Activated CD4-positive, CD25-positive, alpha-beta regulatory T cell treated with anti-CD3 and anti-CD28 coated beads, Interleukin-2, amount 50 U/mL, for 72 hours (primary cell): ENCODE data around the gene SIN3B.

ENCODE experiments used
- DNase-seq: peaks from one replicate; pipeline ENCODE4 v3.0.0; 2021

The SIN3B gene

DNA sequence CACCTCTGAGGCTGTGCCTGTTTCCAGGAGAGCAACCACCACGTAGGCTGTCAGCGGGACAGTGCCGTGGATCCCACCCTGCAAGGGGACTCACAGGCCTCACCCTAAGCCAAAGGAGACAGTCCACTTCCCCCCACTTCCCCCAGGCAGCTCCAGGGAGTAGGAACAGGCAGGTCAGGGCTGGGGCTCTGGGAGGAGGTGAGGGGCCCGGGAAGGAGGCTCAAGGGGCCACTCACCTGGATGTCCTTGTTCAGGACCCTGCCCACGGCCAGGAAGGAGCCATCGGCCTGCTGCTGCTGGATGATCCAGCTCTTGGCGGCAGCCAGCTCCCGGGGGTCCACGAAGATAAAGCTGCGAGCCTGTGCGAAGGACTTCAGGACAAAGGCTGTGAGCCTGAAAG is 85.2 kb downstream of the SIN3B start:
- no peak for DNase-seq

DNA sequence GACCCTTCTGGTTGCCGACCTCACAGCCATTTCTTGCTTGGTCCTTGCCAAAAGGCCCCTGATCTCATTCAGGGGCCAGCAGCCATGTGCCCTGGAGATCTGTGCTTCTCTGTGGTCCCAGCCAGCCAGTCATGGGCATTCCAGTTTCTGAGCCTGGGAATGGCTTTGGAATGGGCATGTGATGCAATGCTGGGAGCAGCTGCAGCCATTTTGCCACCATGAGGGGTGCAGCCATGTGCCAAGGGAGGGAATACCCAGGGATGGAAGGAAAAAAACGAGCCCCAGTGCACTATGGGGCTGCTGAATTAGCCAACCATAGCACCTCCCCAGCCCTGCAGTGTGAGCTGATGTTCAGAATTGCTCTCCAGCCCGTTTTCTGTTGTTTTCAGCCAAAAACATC is 85.9 kb downstream of the SIN3B start:
- DNase-seq: no peak

DNA sequence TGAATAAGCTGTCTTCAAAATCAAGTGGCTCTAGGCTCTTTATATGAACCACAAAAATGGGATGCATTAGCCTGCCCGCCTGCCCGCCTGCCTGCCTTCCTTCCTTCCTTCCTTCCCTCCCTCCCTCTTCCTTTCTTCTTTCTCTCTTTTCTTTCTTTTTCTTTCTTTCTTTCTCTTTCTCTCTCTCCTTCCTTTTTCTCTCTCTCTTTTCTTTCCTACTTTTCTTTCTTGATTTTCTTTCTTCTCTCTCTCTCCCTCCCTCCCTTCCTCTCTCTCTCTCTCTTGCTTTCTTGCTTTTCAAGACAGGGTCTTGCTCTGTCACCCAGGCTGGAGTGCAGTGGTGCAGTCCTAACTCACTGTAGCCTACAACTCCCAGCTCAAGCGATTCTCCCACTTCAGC is 86.5 kb downstream of the SIN3B start:
- no peak for DNase-seq

DNA sequence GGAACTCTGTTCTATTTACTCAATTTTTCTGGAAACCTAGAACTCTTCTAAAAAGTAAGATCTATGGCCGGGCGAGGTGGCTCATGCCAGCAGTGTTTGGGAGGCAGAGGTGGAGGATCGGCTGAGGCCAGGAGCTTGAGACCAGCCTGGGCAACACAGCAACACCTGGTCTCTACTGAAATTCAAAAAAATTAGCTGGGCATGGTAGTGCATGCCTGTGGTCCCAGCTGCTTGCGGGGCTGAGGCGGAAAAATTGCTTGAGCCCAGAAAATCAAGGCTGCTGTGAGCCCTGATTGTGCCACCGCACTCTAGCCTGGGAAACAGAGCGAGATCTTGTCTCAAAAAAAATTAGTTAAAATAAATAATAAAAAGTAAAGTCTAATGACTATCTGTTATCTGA is 88.2 kb downstream of the SIN3B start:
- no peak for DNase-seq

DNA sequence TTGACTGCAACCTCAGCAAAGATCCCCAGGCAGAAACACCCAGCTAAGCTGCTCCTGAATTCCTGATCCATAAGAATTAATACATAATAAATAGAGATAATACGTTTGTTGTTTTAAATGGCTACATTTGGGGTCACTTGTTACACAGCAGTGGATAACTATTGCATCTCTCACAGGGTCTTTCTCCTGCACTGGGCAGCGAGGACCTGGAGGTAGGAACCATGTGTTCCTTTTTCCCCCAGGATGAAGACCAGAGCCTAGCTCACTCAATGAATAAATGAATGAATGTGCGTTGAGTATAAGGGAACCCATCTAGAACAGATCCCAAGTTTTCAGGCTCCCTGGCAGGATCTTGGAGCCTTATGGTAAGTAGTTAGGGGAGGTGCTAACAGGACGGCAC is 90.3 kb downstream of the SIN3B start:
- no peak for DNase-seq

DNA sequence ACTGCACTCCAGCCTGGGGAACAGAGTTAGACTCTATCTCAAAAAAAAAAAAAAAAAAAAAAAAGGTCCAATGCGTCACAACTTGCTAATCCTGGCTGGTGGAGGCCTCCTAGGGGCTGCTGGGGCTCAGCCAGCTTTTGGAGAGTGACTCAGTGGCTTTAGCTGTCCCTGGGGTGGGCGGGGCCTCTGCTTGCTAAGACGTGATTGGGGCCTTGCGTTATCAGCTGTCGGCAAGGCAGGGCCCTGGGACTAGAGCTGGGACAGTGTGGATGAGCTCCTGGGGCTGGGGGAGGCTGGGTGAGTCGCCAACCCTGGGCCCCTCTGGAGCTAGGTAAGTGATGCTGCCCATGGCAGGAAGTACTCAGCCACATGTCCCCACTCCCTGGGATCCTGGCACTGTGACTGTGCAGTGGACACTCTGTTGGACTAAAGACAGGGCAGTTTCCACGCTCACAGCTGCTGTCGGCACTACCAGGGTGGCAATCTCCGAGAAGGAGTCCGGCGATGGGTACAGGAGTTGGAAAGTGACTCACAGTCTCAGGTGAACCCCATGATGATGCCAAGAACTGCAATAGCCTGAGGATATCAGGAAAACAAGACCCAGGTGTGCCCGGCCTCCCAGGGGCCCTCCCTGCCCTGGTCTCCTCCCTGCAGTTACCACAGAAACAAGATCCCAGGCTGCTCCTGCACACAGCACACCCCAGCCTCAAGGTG is 91.8 kb downstream of the SIN3B start:
- DNase-seq: no peak

DNA sequence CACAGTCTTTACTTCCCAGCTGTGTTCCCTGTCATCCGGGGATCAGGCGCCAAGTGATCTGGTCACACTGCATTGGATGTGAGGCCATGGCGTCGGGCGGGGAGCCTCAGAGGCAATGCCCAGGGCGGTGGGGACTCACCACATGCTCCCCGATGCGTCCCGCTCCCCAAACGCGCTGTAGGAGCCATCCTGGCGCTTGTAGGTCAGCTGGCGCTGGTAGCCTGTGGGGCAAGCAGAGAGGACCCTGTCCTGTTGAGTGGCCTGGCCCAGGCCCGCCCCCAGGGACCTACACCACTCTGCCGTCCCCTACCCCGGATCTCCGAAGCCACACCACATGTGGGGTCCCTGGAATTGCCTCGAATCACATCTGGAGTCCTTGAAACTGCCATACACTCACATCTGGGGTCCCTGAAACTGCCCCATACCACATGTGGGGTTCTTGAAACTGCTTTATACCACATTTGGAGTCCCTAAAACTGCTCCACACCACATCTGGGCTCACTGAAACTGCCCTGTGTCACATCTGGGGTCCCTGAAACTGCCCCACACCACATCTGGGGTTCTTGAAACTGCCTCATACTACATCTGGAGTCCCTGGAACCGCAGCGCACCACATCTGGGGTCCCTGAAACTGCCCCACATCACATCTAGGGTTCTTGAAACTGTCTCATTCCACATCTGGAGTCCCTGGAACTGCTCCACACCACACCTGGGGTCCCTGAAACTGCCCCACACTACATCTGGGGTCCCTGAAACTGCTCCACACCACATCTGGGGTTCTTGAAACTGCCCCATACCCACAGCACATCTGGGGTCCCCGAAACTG is 92.8 kb downstream of the SIN3B start:
- no peak for DNase-seq

DNA sequence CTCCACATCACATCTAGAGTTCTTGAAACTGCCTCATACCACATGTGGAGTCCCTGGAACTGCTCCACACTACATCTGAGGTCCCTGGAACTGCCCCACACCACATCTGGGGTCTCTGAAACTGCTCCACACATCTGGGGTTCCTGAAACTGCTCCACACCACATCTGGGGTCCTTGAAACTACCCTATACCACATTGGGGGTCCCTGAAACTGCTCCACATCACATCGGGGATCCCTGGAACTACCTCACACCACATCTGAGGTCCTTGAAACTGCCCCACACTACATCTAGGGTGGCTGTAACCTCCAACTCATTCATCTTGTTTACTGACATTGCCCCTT is 93.4 kb downstream of the SIN3B start:
- DNase-seq: no peak

DNA sequence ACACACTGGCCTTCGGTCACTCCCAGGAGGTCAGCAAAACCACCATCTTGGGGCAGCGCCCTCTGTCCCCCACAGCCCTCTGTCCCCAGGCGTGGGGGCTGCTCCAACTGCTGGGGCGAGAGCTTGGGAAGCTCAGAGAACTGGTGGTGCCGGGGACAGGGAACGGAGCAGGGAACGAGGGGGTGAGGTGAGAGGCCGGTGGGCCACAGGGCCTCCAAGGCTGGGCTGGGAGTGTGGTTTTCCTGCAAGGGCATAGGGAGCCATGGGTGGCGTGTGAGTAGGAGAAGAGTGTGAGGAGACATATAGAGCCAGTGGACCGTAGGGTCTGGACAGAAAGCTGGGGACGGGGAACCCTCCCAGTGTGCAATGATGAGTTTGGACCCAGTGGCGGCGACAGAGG is 93.8 kb downstream of the SIN3B start:
- DNase-seq: no peak

DNA sequence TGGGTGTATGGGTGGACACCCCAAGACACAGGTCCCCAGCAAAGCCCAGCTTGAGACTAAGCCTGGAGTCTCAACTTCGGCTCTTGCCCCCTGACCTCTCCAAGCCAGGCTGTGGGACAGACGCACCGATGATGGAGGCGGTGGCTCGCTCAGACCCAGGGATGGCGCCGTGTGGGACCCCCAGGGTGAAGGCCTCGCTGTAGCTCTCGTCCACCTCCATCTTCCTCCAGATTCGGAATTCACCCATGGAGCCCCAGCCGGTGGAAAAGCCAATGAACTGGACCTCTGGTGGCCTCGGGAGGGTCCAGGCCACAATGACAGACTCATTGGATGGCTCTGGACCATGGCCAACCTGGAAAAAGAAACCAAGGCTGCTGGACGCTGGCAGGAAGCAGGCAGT is 98.7 kb downstream of the SIN3B start:
- no peak for DNase-seq

DNA sequence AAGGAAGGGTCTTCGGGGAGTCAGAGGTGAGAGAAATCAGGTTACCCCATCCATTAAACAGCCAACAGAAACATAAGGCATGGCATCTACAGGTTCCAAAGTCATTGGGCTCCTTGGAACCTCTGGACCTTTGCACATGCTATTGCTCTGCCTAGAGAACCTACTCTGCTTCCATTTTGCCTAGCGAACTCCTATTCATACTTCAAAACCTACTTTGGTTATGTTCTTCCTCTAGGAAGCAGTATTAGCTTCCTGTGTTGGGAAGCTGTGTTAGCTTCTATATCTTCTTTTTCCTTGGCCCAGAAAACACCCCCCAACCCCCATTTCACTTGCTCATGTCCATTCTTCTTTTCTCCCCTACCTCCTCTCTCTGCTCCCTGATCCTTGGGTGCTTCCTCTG is 99.2 kb downstream of the SIN3B start:
- DNase-seq: no peak

DNA sequence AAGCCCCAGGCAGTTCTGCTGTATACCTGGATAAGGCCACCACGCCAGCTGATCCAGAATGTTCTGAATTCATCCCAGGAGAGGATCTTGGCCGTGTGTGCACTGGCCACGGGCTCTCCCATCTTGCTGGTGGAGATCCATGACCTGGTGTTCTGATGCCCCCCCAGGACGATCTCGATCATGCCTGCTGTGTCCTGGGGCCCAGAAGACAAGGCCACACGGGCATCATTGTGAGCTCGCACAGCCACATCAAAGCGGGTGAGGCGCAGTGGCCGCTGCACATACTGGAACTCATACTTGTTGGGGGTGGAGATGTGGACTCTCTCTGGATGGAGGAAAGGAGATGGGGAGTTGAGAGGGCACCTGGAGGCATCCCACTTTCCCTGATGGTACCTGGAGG is 99.7 kb downstream of the SIN3B start:
- no peak for DNase-seq
